ENCODE data around the gene ZCCHC24. TPM values are rescaled to one million over a fixed set of nuclear protein-coding genes. Genes with fewer than 3 reads are reported as not detected.

Gene ZCCHC24
- total and polyA plus RNA-seq, 2 of the 8 experiments (the other 6 are each of a cell fraction or from before 2014, with no cell fraction given), result 3.9 to 6.9 TPM

- TF ChIP-seq CHD7 (IDR thresholded peaks at IDR 0.05; ENCODE audit: insufficient replicate concordance, low read length) (no peak), RXRA (IDR thresholded peaks at IDR 0.05; ENCODE audit: insufficient read depth, low read depth, low read length) (no peak), POLR2A (IDR thresholded peaks at IDR 0.05; ENCODE audit: control extremely low read depth in 1 of 2, low read depth in 2 of 2, low read length in 2 of 2) (no peak), GABPA (IDR thresholded peaks at IDR 0.05; ENCODE audit: borderline replicate concordance, insufficient read depth, low read length) (no peak), KDM4A (IDR thresholded peaks at IDR 0.05; ENCODE audit: low read depth, low read length, severe bottlenecking) (no peak), E2F6 (IDR thresholded peaks at IDR 0.05) (no peak), EZH2 (IDR thresholded peaks at IDR 0.05; ENCODE audit: low read depth, low read length, severe bottlenecking) (no peak), YY1 (IDR thresholded peaks at IDR 0.05; ENCODE audit: low read depth, low read length) (no peak), EP300 (IDR thresholded peaks at IDR 0.05; ENCODE audit: borderline replicate concordance in 1 of 2, low read depth in 2 of 2, low read length in 2 of 2) (no peak)
Observed at GRCh38 chr10:79451046-79451699, 5.7 kb upstream of the ZCCHC24 start (continued).
